Measurements from ENCODE around the gene FBXO22.

The FBXO22 gene

GRCh38 chr15:75884041-75884440 is 19.6 kb upstream of the FBXO22 start:
- H3K36me3 ChIP-seq (replicated peaks): peaks cover 10% of the 10 kb centered on the region
- no peaks in the 10 kb centered on the region for H3K27me3 ChIP-seq (replicated peaks)
- H3K4me3 ChIP-seq (ENCODE audit: low read depth, low read length): no peak overlapping the region
- H3K27ac ChIP-seq: no peak overlapping the region
- TF ChIP-seq, protein P1, sequence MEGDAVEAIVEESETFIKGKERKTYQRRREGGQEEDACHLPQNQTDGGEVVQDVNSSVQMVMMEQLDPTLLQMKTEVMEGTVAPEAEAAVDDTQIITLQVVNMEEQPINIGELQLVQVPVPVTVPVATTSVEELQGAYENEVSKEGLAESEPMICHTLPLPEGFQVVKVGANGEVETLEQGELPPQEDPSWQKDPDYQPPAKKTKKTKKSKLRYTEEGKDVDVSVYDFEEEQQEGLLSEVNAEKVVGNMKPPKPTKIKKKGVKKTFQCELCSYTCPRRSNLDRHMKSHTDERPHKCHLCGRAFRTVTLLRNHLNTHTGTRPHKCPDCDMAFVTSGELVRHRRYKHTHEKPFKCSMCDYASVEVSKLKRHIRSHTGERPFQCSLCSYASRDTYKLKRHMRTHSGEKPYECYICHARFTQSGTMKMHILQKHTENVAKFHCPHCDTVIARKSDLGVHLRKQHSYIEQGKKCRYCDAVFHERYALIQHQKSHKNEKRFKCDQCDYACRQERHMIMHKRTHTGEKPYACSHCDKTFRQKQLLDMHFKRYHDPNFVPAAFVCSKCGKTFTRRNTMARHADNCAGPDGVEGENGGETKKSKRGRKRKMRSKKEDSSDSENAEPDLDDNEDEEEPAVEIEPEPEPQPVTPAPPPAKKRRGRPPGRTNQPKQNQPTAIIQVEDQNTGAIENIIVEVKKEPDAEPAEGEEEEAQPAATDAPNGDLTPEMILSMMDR (IDR thresholded peaks at IDR 0.05; ENCODE audit: low read depth, low read length, missing control alignments): no peak
- DNase-seq: no peak
- in situ Hi-C loops (cut with HindIII; ENCODE audit: low pct_ligation_motif_present, low sequenced_read_pairs): no loop called here

GRCh38 chr15:75887178-75887577 is 16.5 kb upstream of the FBXO22 start:
- DNase-seq: no peak
- no peak overlapping the region for H3K27ac ChIP-seq
- in situ Hi-C loops (cut with HindIII; ENCODE audit: low pct_ligation_motif_present, low sequenced_read_pairs): no loop called here
- TF ChIP-seq, protein P1 (IDR thresholded peaks at IDR 0.05; ENCODE audit: low read depth, low read length, missing control alignments): no peak
- H3K4me3 ChIP-seq (ENCODE audit: low read depth, low read length): no peak overlapping the region
- peaks cover 3% of the 10 kb centered on the region for H3K36me3 ChIP-seq (replicated peaks)
- H3K27me3 ChIP-seq (replicated peaks): no peaks in the 10 kb centered on the region

- TF ChIP-seq, protein P1 (IDR thresholded peaks at IDR 0.05; ENCODE audit: low read depth, low read length, missing control alignments): no peak
- peaks cover 3% of the 10 kb centered on the region for H3K36me3 ChIP-seq (replicated peaks)
- H3K27me3 ChIP-seq (replicated peaks): no peaks in the 10 kb centered on the region
- H3K4me3 ChIP-seq (ENCODE audit: low read depth, low read length): no peak overlapping the region
- peak overlapping the region; percentile 97 for H3K27ac ChIP-seq
- in situ Hi-C loops (cut with HindIII; ENCODE audit: low pct_ligation_motif_present, low sequenced_read_pairs): no loop called here
- DNase-seq: peak; percentile 92
Measured at GRCh38 chr15:75891895-75892294, 11.8 kb upstream of the FBXO22 start.

GRCh38 chr15:75895731-75896130 is 7.9 kb upstream of the FBXO22 start:
- DNase-seq: no peak
- Histone ChIP-seq H3K27me3 (replicated peaks) (no peaks in the 10 kb centered on the region), H3K4me3 (ENCODE audit: low read depth, low read length) (no peak overlapping the region), H3K36me3 (replicated peaks) (peaks cover 4% of the 10 kb centered on the region), H3K27ac (no peak overlapping the region)
- in situ Hi-C loops (cut with HindIII; ENCODE audit: low pct_ligation_motif_present, low sequenced_read_pairs): no loop called here
- TF ChIP-seq, protein P1 (IDR thresholded peaks at IDR 0.05; ENCODE audit: low read depth, low read length, missing control alignments): no peak

DNA sequence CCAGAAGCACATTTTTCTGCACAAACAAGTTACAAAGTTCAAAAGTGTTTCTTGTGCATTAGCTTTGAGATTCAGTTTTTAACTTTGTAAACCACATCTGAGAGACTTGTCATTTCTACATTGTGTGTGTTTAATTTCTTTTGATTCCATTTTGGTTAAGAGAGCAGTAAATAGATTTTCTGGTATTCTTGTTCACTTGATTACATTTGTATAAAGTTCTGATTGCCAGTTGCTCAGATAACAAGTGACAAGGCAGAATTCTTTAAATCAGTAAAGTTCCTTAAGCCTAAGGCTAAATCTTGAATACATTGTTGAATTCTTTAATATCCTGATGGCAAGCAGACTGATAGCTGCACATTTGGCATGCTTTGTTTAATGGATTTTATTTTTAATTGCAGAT is 3.1 kb upstream of the FBXO22 start:
- no peak for DNase-seq
- in situ Hi-C loops (cut with HindIII; ENCODE audit: low pct_ligation_motif_present, low sequenced_read_pairs): no loop called here
- peaks cover 9% of the 10 kb centered on the region for H3K36me3 ChIP-seq (replicated peaks)
- no peak overlapping the region for H3K27ac ChIP-seq
- H3K4me3 ChIP-seq (ENCODE audit: low read depth, low read length): no peak overlapping the region
- TF ChIP-seq, protein P1 (IDR thresholded peaks at IDR 0.05; ENCODE audit: low read depth, low read length, missing control alignments): no peak
- H3K27me3 ChIP-seq (replicated peaks): no peaks in the 10 kb centered on the region

DNA sequence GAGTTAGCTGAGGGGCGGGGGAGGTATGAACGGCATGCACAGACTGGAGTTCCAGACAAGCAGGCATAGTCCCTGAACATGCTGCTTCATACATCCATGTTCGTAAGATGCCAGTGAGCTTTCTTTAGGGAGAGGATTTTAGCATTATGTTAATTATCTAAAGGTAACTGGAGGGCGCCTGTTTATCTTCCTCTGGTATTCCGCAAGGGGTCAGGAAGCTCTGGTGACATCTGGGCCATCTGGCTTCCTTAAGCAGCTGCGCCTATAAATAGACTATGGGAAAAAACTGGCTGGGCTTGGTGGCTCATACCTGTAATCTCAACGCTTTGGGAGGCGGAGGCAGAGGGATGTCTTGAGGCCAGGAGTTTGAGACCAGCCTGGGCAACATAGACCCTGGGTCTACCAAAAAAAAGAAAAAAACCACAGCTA is 1.5 kb upstream of the FBXO22 start:
- Histone ChIP-seq H3K27ac (no peak overlapping the region), H3K27me3 (replicated peaks) (no peaks in the 10 kb centered on the region), H3K36me3 (replicated peaks) (peaks cover 10% of the 10 kb centered on the region), H3K4me3 (ENCODE audit: low read depth, low read length) (no peak overlapping the region)
- TF ChIP-seq, protein P1 (IDR thresholded peaks at IDR 0.05; ENCODE audit: low read depth, low read length, missing control alignments): no peak
- DNase-seq: no peak
- in situ Hi-C loops (cut with HindIII; ENCODE audit: low pct_ligation_motif_present, low sequenced_read_pairs): no loop called here

Measured in brain microvascular endothelial cell (primary cell).